Umbilical cord (tissue), 2 donors: Measurements from ENCODE around the gene KLHL13. TPM values are rescaled to one million over a fixed set of nuclear protein-coding genes. Genes with fewer than 3 reads are reported as not detected.
"Not testable (repeated sequence)": the region's sequence is repeated elsewhere in the genome, so short reads cannot be mapped to it uniquely, and the experiment has no call there.

Source experiments
- DNase-seq: peaks from one replicate; pipeline ENCODE4 v3.0.0-alpha.2; 2015; ENCODE audit warnings: low spot score
- total RNA-seq: library from RNA; depleted of rRNA; stranded (reverse); fragments of >200 nt; gene quantifications from one replicate; pipeline ENCODE4 v1.2.3, GENCODE V29; 2014; ENCODE audit warnings: low replicate concordance; ENCODE audit not compliant: insufficient read depth

The KLHL13 gene
- total RNA-seq, 1 donor from 2014 or later = 40.2 TPM

DNA sequence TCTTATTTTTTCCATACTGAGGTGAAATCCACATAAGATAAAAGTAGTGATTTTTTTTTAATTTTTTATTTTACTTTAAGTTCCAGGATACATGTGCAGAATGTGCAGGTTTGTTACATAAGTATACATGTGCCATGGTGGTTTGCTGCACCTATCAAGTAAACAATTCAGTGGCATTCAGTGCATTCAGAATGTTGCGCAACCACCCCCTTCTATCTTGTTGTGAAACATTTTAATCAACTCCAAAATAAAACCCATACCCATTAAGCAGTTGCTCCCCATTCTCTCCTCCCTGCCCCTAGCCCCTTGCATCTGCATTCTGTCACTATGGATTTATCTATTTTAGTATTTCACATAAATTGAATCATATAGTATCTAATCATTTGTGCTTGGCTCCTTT, 121.2 kb downstream of the KLHL13 start:
- DNase-seq = no peak

DNA sequence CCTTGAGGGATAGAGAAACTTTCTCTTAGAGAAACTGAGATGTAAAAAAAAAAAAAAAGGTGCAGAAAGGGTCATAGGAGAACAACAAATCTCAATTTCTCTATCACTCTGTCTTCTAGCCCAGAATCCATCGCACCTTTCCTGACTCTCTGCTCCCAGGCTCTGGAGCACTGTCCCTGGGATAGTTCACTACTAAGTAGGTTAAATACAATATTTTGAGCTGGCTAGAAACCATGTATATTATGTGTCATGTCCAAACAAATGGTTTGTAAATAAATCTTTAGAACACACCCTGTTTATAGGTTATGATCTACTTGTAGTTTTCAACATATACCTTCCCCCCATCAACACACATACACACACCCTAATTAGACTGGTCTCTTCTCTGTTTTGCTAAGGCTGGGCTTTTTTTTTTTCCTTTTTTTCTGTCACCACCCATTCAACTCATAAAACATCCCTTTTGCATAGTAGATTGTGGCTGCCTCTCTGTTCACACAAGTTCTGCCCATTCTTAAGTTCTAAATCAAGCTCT, 124.4 kb downstream of the KLHL13 start:
- DNase-seq = no peak

DNA sequence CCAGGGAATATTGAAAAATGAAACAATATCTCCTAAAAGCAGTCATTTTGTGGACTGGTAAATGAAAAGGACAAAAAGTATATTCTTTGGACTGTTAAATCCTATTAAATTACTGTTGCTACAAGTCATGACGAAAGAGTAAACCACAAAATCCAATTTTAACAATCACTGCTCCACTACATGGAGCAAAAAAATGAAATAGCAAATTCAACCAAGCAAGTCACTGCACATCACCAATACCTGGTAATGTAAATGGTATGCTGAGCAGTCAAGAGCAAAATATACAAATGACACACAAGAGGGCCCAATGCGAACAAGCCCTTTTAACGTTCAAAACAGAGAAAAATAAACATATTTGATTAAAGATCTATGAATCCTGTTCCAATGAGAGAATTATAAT, 126.2 kb downstream of the KLHL13 start:
- peak; percentile 23 for DNase-seq

DNA sequence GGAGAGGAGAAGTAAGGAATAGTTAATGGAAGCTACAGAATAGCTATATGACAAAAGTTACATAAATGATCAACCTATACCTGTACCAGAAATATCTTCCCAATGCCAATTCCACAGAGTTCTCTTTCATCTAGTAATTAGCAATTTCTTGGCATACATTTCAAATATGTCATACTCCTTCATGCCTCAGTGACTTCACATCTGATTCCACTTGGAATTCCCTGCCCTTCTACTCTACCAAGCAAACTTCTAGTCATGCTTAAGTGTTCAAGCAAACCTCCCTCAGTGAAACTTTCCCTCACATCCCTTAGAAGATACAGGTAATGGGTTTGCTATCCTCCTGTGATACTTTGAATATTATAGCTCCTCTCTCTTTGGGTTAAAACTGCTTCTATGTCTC, 127.1 kb downstream of the KLHL13 start:
- no peak for DNase-seq

DNA sequence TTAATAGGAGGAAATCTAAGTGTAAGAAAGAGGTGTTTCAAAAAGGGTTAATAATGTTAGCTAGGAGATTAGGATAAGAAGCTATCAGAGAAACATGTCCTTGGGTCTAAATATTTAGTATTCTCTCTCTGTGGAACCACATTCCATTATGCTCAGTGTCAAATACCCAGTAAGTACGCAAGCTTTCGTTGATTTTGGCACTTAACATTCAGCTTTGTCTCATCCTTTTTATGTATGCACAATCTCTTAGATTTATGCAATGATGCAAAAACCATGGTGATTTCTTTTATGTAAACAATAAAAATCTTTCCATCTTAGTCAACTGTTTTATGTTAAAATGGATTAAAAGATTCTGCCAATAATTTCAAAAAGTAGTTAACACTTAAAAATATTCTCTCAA, 129.2 kb downstream of the KLHL13 start:
- no peak for DNase-seq

DNA sequence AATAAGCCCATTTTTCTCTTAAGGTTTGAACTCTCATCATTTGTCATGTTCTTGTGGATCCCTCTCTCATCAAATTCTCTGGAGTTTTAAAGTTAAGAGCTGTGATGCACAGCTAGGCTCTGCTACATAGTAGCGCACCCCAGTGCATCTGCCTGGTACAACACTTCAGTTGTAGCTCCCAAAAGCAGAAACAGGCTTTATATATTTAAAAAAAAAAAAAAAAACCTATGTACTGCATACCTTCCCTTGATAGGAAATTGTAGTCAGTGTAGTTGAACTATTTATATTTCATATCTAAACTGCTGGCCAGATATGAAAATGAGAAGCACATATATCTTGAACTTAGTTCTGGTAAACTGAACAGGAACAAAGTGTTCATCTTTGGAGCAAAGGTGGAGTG, 131.4 kb downstream of the KLHL13 start:
- DNase-seq = no peak

DNA sequence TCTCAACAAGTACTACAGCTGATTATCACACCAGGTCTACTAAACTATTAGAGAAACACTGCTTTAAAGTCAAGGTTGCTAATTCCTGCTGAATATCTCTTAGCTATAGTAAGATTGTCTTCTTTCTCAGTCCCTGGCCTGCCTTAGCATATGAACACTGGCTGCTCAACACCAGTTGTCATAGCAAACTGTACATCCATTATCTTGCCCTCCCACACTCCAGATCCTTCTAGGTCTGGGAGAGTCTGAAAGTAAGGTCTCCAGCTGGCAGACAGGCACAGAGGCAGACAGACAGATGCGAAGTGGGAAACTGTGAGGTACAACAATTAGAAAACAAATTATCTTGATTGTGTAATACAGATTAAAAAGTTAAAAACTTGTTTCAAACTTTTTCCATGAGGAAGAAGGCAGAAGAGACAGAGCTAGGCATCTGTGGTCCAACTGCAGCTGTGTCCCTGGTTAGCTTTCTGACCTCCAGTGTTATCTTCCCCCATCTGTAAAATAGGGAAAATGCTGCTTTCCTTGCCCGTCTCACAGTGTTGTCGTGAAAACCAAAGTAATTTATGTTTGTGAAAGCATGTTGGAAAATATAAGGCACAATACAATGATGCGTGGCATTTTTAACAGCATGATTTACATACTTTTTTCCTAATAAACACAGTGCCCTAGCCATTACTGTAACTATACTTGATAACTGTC, 133.8 kb downstream of the KLHL13 start:
- DNase-seq = no peak

DNA sequence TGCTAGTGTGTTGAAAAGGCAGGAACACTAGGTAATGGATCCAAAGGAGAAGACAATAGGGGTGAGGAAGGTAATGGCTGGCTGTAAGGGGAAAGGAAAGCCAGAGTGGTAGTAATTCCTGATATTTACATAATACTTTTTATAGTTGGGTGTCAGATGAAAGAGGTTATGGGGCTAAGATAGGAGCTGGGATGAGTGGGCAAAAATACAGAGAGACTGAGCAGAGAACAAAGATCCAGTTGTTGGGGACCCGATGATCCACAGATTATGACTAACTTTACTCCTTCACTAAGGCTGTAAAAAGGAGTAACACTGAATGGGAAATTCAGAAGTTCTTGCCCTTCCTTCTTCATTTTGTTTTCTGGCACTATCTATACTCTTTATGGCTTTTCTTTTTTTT, 138.2 kb downstream of the KLHL13 start:
- no peak for DNase-seq

DNA sequence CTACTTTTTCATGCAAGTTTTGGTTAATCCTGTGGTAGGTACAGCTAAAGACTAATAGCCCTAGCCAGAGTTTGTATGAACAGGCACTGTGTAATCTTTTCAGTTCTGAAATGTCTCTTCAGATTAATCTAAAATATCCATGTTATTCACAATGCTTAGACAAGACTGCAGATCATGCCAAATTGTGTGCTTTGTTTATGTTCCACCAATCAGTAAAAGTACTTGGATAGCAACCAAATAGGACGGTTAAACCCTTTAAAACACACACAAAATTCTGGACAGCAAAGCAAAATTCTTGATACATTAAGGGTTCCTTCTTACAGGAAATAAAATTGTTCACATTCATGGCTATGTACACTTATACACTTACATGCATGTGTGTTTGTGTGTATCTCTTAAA, 139.1 kb downstream of the KLHL13 start:
- DNase-seq = no peak

DNA sequence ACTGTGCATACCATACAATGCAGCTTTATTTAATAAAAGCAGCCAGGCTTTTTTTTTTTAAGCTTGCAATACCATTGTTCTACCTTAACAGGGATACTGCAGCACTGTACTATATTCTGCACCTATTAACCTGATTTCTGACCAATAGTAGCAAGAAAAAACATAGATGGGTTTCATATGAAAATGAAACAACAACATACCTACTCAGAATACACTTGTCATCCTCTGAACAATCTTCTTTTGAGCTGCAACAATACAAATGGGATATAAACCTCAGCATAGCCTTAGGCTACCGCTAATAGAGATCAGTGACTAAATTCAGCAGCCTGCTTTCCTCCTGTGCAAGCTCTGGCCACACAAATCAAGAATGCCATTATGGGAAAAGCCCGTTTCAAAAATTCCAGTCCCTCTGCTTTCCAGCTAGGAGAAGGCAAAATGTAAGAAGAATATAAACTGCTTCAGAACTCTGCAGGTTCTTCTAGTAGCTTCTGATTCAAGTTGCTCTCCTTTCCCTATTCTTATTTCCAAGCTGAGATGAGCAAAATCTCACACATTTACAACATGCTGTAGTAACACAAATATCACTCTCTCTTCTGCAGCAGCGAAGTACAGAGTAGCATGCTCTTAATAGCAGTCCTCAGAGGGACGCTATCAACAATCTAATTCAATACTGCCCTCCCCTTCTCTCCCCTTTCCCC, 143.4 kb downstream of the KLHL13 start:
- DNase-seq = no peak

DNA sequence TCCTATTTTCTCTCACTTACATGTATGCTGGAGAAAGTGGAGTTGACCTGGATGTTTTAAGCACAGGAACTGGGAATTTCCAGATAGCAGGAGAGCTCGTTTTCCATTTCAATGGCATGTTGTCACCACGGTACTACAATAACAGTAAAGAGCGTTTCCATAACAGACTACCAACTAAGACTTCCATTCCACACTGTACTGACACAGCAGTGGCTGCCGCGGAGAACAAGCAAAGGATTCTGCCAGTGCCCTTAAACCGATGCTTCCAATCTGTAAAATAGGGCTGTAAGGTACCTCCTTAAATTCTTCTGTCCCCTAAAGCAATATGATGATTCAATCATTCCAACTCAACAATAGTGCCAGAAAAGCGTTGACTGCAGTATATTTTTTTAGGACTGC, 143.9 kb downstream of the KLHL13 start:
- DNase-seq = no peak

DNA sequence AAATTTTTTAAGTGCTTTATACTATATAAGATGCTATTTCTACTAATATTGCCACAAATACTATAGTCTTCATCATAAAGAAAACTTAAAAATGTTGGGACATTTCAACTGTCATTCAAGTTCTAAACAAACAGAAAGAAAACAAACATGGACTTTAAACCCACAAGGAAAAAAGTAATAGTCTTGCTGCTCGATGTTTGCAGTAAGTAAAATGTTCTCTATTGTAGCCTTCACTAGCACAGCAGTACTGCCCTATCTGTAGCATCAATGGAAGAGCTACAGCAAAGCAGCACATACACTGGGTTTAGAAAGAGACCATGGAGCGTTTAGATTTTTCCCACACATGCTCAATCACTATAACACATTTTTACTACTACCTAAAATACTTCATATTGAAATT, 146.8 kb downstream of the KLHL13 start:
- DNase-seq = no peak

DNA sequence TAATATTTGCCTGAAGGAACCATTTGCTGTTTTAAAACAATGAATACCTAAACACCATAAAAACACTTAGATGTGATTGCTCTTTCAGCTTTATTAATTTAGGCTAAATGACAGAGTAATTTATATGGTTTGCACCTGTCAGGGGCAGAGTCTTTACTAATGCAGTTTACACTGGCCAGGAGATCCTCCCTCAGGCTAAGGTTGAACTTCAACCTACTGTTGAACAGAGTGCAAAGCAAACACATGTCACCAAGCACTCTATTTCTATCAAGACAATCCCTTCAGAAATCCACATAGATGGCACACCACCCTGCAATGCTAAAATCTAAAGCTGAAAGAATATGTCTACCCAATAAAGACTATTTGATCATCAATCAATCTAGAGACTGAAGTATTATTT, 147.3 kb downstream of the KLHL13 start:
- DNase-seq = no peak

DNA sequence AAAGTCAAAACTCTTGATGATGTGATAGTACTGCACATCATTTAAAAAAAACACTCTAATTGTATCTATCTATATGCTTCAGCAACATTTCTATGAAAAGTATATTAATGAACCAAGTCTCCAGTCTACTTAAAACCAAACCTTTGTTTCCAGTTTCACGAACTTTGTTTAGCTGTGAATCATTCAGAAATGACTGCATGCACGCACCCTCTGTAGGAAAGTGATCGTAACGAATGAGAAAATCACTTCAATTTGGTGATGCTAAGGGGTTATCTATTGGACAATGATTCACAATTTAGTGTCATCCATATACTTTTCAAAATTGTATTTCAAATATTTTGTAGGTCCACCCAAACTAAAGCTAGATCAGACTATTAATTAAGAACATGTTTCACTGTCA, 157.6 kb downstream of the KLHL13 start:
- no peak for DNase-seq

DNA sequence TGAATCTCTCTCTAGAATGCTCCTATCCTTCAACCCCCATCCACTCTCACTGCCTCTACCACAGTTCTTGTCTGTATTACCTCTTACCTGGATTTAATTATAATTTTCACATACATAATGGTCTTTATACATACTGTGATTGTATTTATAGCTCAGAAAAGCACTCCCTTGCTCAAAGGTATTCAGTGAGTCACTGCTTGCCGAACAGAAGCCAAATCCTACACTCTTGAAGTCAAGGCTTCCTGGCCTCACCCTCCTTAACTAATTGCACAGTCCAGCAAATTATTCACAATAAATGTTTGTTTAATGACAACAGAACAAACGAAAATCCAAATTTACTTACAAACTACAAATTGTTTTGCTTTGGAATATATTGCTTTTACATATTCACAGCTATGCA, 159.5 kb downstream of the KLHL13 start:
- no peak for DNase-seq

DNA sequence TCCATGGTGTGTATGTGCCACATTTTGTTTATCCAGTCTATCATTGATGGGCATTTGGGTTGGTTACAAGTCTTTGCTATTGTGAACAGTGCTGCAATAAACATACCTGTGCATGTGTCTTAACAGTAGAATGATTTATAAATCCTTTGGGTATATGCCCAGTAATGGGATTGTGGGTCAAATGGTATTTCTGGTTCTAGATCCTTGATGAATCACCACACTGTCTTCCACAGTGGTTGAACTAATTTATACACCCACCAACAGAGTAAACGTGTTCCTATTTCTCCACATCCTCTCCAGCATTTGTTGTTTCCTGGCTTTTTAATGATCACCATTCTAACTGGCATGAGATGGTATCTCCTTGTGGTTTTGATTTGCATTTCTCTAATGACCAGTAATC, 177.3 kb downstream of the KLHL13 start:
- DNase-seq = not testable (repeated sequence)

DNA sequence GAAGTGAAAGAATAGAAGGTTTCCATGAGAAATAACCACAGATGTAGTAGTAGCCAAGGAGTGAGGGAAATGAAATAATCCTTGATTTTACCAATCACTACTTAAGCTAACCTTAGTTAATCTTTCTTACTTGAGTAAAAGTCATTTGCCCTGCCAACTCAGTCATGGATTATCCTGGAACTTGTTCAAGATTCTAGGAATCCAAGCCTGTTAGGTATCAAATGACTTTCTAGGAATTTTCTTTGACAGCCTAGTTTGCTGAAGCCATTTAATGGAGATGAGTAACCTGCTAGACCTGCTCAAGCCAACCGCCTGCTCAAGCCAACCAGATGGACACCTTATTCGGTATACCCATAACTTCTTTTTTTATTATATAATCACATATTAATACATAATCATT, 180.5 kb downstream of the KLHL13 start:
- no peak for DNase-seq

DNA sequence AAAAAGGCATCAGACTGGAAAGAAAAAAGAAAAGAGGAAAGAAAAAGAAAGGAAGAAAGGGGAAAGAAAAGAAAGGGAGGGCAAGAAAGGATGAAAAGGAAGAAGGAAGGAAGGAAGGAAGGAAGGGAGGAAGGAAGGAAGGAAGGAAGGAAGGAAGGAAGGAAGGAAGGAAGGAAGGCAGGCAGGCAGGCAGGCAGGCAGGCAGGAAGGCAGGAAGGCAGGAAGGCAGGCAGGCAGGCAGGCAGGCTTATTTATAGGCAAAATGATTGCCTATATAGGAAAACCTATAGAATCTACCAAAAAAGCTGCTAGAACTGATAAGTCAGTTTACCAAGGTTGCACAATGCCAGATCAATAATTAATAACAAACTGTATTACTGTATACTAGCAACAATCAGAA, 186.5 kb downstream of the KLHL13 start:
- DNase-seq = not testable (repeated sequence)

DNA sequence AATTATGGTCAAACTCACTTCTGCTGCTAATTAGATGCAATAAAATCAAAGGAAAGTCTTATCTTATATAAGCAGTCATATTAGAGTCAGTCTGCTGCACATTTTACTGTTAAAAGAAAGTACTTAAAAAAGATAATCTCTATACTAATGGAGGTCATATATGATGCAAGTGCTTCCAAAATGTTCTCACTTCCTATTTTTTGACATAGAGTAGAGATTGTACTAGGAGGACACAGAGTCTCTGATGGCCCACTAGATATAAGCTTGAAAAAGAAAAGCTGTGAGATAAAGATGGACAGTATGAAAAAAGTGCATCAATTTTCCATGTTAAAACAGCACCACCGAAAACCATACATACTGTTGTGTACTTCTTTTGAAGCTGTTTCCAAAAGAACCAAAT, 196.9 kb downstream of the KLHL13 start:
- DNase-seq = no peak

DNA sequence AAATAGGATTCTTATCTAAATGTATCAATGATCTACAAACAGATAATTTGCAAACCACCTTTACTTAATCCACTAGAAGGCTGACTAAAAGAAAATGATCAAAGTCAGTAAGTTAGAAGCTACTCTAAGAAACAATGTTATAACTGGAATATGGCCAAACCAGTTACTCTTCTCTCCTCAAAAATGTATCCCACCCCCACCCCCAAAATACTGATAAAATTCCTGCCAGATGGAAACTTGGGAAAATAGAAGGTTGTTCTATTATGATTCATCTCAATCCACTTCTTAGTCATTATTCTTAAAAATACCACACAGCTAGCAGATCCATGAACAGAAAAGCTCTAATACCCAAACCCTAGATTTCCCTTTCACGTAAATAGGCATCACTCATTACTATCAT, 206.4 kb downstream of the KLHL13 start:
- DNase-seq = no peak

DNA sequence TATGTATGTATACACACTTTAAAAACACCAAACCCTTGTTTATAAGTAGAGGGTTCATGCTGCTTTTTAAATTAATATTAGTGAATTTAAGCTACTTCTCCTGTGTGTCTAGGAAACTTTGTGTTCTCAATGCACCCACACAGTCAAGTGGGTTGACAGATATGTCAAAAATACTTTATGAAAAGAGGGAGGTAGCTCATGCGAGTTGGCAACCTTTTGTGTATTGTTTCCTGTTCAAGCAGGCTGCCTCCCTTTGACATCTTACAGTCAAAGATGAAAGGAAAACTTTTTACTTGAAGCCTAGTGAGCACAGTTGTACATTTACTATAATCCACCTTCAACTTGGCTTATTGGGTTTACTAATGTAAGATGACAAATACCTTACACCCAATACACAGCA, 218.4 kb downstream of the KLHL13 start:
- no peak for DNase-seq

DNA sequence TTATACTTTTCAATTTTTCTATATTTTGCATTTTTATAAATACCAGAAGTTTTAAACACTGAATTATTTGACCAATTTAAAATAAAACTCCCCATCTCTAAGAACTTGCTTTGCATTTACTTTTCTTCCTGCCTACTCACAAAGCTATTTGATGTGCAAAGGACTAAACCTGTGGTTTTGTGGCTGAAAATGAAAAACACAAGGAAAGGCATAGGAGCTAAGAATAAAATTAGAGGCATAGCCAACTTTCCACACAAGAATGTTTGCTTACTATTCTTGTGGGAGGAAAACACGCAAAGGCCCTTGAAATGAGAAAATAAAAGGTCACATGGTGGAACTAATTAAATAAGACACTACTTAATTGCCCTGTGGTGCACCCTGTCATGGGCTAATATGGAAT, 221.2 kb downstream of the KLHL13 start:
- DNase-seq = no peak

DNA sequence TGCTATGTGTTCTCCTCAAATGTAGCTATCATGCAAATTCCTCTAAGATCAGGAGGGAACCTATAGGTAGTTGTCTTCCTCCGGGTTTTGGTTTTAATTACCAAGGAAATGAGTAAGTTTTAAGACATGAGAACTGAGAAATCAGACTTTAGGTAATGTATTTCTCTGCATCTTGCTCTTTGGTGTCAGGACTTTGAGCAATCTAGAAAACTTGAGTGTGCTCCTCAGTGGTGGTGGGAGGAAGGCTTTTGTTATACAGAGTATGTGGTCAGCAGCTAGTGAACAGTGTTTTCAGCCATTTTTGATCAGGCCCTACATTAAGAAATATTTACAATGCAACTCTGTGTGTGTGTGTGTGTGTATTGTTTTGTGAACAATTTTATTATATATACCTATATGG, 224.1 kb downstream of the KLHL13 start:
- DNase-seq = no peak
